ENCODE measurements around the gene ANKLE1. TPM values are rescaled to one million over a fixed set of nuclear protein-coding genes. Genes with fewer than 3 reads are reported as not detected.

Gene ANKLE1
- total RNA-seq, 4 donors from 2014 or later: under 0.01 to 3.0 (median 0.88) TPM

DNA sequence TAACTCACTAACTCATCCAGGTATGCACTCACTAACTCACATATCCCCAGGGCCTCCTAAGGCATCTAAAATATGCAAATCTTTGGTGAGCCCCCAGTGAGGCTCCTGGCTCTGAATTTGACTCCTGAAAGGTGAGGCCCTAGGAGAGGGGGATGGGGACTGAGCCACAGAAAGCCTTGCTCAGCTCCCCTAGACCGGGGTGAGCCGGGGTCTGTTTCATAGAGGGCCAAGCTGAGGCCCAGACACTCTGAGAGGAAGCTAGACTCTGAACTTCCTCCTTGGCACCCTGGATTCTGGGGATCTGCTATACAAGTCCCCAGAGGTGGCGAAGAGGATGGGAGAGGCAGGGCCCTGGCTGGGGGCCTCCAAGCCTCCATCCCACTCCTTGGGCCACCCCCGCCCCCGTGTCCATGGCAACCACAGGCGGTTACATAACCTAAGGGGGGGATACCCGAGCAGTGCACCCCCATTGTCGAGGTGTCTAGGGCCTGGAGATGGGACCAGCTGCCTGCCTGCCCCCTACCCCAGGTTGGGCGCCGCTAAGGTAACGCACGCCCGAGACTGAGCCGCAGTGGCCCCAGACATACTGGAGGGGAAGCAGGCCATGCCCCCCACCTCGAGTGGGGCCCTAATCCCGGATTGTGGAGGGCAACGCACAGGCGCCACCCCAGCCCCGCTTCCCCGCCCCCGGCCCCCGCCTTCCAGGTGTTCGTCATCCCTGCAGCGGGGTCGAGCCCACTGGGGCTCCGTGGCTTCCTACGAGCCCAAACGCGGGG lies 20.9 kb downstream of the ANKLE1 start:
- Histone ChIP-seq H3K4me1 (peaks cover 42 to 74% (median 67%) of the 10 kb centered on the region in 4 donors), H3K4me3 (peak overlapping the region; percentile 77 to 91 (median 82)), H3K36me3 (peaks cover 0 to 21% (median 12%) of the 10 kb centered on the region in 4 donors), H3K9me3 (peaks cover 0 to 5% (median 0%) of the 10 kb centered on the region in 4 donors), H3K27me3 (peaks cover 0 to 9% (median 0%) of the 10 kb centered on the region in 4 donors), H3K27ac (replicated peaks in 1 of 4) (peak overlapping the region; percentile 90 to 97 (median 91))
- 43% methylated on average over 2 of the region's 29 CpGs for WGBS
- DNase-seq (ENCODE audit: extremely low spot score): no peak
- TF ChIP-seq POLR2A (IDR thresholded peaks at IDR 0.05; ENCODE audit: low read depth): no peak
- no peak for TF ChIP-seq POLR2AphosphoS5 (IDR thresholded peaks at IDR 0.05)
- TF ChIP-seq, protein P1, sequence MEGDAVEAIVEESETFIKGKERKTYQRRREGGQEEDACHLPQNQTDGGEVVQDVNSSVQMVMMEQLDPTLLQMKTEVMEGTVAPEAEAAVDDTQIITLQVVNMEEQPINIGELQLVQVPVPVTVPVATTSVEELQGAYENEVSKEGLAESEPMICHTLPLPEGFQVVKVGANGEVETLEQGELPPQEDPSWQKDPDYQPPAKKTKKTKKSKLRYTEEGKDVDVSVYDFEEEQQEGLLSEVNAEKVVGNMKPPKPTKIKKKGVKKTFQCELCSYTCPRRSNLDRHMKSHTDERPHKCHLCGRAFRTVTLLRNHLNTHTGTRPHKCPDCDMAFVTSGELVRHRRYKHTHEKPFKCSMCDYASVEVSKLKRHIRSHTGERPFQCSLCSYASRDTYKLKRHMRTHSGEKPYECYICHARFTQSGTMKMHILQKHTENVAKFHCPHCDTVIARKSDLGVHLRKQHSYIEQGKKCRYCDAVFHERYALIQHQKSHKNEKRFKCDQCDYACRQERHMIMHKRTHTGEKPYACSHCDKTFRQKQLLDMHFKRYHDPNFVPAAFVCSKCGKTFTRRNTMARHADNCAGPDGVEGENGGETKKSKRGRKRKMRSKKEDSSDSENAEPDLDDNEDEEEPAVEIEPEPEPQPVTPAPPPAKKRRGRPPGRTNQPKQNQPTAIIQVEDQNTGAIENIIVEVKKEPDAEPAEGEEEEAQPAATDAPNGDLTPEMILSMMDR (IDR thresholded peaks at IDR 0.05): no peak
- TF ChIP-seq EP300 (IDR thresholded peaks at IDR 0.05): no peak
- intact Hi-C loops (cut with DNase I): no loop called here

DNA sequence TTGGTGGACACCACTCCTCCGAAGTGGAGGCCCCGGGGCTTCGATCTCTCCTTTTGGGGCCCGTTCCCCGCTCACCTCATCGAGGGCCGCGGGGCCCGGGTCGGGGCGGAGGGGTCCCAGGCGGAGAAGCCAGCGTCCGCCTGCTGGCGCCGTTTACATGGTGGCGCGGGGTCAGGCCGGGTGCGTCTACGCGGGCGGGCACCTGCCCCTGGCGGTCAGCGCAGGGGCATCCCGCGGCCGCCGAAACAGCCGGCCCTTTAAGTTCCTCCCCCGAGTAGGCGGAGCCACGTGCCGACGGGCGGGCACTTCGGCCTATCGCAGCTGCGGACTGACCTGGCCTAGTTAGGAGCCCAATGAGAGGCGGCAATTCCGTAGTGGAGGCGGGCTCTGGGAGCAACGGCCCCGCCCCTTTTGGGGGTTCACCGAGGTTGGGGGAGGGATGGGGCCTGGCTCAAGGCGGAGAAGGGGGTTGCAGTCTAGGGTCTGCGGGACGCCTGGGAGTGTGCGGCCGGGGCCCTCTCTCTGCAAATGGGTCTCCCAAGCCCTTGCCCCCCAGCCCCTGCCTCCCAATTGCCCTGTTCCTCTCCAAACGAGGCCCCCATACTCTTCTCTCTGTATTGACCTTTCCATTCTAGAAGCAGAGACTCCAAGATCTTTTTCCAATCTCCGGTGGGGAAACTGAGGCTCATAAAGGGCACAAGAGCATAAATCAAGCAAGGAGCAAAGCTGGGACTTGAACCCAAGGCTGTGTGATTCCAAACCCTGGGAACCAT lies 21.7 kb downstream of the ANKLE1 start, which contains the start of gene ABHD8:
TSS of gene ABHD8 (minus strand) at position 259 of the 773 bp plus-strand sequence. CDS start 1,809 bp downstream, outside the sequence.
- intact Hi-C loops (cut with DNase I): no loop called here
- TF ChIP-seq EP300 (IDR thresholded peaks at IDR 0.05) (no peak), POLR2A (IDR thresholded peaks at IDR 0.05; ENCODE audit: low read depth) (peak; percentile 31), POLR2AphosphoS5 (IDR thresholded peaks at IDR 0.05) (peak; percentile 74 to 80)
- TF ChIP-seq, protein P1 (IDR thresholded peaks at IDR 0.05): peak; percentile 41 to 84 (median 71)
- Histone ChIP-seq H3K4me1 (peaks cover 46 to 82% (median 71%) of the 10 kb centered on the region in 4 donors), H3K36me3 (peaks cover 0 to 15% (median 8%) of the 10 kb centered on the region in 4 donors), H3K27me3 (peaks cover 0 to 9% (median 0%) of the 10 kb centered on the region in 4 donors), H3K4me3 (peak within 1 kb of the TSS; percentile 77 to 91 (median 82)), H3K9me3 (peaks cover 0 to under 1% (median 0%) of the 10 kb centered on the region in 4 donors), H3K27ac (replicated peaks in 1 of 4) (peak within 1 kb of the TSS; percentile 90 to 97 (median 91))
- peak; percentile 98 for DNase-seq (ENCODE audit: extremely low spot score)
- 3% methylated on average over 19 of the region's 52 CpGs for WGBS

DNA sequence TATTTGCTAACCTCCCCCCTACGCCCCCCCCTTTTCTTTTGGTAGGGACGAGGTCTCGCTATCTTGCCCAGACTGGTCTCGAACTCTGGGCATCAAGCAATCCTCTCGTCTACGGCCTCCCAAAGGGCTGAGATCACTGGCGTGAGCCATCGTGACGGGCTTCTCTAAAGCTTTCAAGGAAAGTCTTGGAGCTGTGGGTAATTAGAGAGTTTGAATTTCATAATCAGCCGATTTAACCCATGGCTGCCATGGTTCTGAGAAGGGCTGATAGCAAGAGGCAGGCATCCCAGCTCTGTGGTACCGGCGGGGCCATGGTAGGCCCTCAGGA lies 22.2 kb downstream of the ANKLE1 start:
- peak overlapping the region; percentile 90 to 97 (median 91) for H3K27ac ChIP-seq (replicated peaks in 1 of 4)
- no peak for DNase-seq (ENCODE audit: extremely low spot score)
- H3K27me3 ChIP-seq: peaks cover 0 to 9% (median 0%) of the 10 kb centered on the region in 4 donors
- no peaks in the 10 kb centered on the region for H3K9me3 ChIP-seq
- H3K36me3 ChIP-seq: peaks cover 0 to 15% (median 7%) of the 10 kb centered on the region in 4 donors
- peak overlapping the region; percentile 77 to 91 (median 82) for H3K4me3 ChIP-seq
- WGBS: 53% methylated on average over 7 of the region's 12 CpGs
- TF ChIP-seq POLR2AphosphoS5 (IDR thresholded peaks at IDR 0.05) (no peak), POLR2A (IDR thresholded peaks at IDR 0.05; ENCODE audit: low read depth) (no peak), EP300 (IDR thresholded peaks at IDR 0.05) (no peak)
- TF ChIP-seq, protein P1 (IDR thresholded peaks at IDR 0.05): no peak
- intact Hi-C loops (cut with DNase I): no loop called here
- H3K4me1 ChIP-seq: peaks cover 46 to 87% (median 77%) of the 10 kb centered on the region in 4 donors

DNA sequence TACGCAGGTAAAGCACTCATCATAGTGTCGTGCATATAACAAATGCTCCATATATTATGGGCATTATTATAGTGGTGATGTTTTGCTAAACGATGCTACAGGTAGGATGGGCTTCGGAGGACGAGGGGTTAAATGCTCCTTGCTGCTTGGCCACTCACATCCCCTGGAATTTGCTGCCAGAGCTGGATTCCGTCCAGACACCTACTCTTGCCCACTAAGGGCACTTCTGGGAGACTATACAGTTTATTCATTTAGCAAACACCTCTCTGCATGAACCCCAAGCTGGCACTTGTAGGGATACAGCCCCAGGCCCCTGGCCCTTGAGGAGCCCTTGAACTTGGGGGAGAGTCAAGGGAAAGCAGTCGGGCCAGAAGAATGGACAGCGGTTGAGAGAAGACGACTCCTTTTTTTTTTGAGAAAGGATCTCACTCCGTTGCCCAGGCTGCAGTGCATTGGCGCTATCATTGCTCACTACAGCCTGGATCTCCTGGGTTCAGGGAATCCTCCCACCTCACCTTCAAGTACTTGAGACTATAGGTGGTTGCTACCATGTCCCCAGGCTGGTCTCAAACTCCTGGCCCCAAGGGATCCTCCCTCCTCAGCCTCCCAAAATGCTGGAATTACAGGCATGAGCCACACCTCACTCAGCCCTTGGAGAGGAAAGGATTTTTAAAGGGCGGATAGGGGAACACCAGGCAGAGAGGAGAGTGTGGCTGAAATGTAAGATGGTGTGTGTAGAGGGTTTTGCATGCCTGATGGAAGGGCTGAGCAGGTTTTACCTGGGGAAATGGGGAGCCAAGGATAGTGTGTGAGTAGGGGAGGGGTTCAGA lies 22.9 kb downstream of the ANKLE1 start:
- DNase-seq (ENCODE audit: extremely low spot score): no peak
- intact Hi-C loops (cut with DNase I): no loop called here
- no peak for TF ChIP-seq POLR2A (IDR thresholded peaks at IDR 0.05; ENCODE audit: low read depth)
- TF ChIP-seq EP300 (IDR thresholded peaks at IDR 0.05): no peak
- TF ChIP-seq POLR2AphosphoS5 (IDR thresholded peaks at IDR 0.05): no peak
- TF ChIP-seq, protein P1 (IDR thresholded peaks at IDR 0.05): no peak
- H3K27ac ChIP-seq (replicated peaks in 1 of 4): peak overlapping the region; percentile 90 to 97 (median 91)
- 57% methylated on average over 12 of the region's 12 CpGs for WGBS
- H3K4me1 ChIP-seq: peaks cover 46 to 90% (median 79%) of the 10 kb centered on the region in 4 donors
- no peaks in the 10 kb centered on the region for H3K9me3 ChIP-seq
- H3K36me3 ChIP-seq: peaks cover 0 to 15% (median 7%) of the 10 kb centered on the region in 4 donors
- peak overlapping the region in 3 of 4 donors; percentile 67 to 93 (median 76) for H3K4me3 ChIP-seq
- H3K27me3 ChIP-seq: peaks cover 0 to 9% (median 0%) of the 10 kb centered on the region in 4 donors
